ENCODE measurements around the gene NAA15. TPM values are rescaled to one million over a fixed set of nuclear protein-coding genes. Genes with fewer than 3 reads are reported as not detected.

Gene NAA15
- total RNA-seq, 4 donors from 2014 or later: 30.0 to 42.3 (median 33.2) TPM

DNA sequence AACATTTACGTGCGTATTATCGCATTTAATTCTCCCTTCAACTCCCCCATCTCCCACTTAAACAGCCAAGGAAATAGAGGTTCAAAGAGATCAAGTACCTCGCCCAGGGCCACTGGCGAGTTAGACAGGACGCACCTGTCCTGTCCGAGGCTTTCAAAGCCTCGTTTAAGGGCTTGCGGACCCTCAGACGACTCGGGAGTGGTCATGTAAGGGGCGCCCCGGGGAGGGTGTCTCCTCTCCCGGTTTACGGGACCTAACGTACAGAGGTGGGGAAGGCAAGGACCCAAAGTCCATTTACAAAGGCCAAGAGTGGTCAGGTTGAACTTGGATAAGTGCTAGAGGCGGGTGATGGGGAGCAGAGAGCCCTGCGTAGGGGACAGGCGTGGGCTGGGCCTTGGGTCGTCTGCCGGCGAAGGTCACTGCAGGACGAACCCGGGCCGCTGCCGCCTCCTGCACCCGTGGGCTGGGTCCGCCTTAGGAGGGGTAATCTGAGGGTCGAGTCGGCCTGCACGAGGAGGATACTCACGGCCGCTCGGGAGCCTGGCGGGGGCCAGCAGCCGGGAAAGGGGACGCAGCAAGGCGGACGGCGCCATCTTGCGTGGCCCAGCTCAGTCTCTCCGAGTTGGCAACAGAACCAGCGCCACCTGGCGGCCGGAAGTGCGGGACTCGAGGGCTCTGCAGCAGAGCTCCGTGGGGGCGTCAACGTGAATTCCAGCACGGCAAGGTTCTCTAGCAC is 5.9 kb upstream of the NAA15 start:
- peak in 1 of 2 donors; percentile 56 for TF ChIP-seq POLR2A (IDR thresholded peaks at IDR 0.05)
- TF ChIP-seq, protein P1, sequence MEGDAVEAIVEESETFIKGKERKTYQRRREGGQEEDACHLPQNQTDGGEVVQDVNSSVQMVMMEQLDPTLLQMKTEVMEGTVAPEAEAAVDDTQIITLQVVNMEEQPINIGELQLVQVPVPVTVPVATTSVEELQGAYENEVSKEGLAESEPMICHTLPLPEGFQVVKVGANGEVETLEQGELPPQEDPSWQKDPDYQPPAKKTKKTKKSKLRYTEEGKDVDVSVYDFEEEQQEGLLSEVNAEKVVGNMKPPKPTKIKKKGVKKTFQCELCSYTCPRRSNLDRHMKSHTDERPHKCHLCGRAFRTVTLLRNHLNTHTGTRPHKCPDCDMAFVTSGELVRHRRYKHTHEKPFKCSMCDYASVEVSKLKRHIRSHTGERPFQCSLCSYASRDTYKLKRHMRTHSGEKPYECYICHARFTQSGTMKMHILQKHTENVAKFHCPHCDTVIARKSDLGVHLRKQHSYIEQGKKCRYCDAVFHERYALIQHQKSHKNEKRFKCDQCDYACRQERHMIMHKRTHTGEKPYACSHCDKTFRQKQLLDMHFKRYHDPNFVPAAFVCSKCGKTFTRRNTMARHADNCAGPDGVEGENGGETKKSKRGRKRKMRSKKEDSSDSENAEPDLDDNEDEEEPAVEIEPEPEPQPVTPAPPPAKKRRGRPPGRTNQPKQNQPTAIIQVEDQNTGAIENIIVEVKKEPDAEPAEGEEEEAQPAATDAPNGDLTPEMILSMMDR (IDR thresholded peaks at IDR 0.05): peak; percentile 92 to 99 (median 95)
- TF ChIP-seq EP300 (IDR thresholded peaks at IDR 0.05): peak in 1 of 2 donors; percentile 87
- Histone ChIP-seq H3K4me3 (peak overlapping the region; percentile 63 to 97 (median 76)), H3K4me1 (peaks cover 0 to 56% (median 12%) of the 10 kb centered on the region in 4 donors), H3K36me3 (peaks cover 0 to 30% (median 0%) of the 10 kb centered on the region in 3 donors), H3K27me3 (no peaks in the 10 kb centered on the region), H3K9me3 (no peaks in the 10 kb centered on the region), H3K27ac (peak overlapping the region; percentile 78 to 93 (median 90))
- WGBS, 2 donors: 1% methylated on average over 49 to 51 of the region's 51 CpGs
- DNase-seq (ENCODE audit: low spot score in 2 of 2): peak; percentile 98 to 100

DNA sequence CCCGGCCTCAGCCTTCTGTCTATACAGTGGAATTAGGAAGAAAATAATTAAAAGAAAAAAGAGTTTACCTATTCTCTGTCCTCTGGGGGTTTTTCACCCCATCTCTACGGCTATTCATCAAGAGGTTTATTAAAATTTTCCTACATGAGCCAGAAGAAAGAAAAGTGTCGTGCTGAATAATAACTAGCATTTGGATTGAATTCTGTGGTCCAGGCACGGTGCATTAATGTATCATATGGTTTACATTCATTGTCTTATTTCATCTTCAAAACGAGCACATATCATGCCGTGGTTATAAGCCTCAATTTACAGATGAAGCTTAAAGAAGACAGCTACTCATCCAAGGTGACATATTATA is 5.4 kb upstream of the NAA15 start:
- 6 to 13% methylated on average over 6 of the region's 6 CpGs for WGBS, 2 donors
- Histone ChIP-seq H3K27ac (peak overlapping the region; percentile 78 to 93 (median 90)), H3K36me3 (peaks cover 0 to 25% (median 0%) of the 10 kb centered on the region in 3 donors), H3K9me3 (no peaks in the 10 kb centered on the region), H3K4me1 (peaks cover 0 to 59% (median 13%) of the 10 kb centered on the region in 4 donors), H3K4me3 (peak overlapping the region; percentile 63 to 97 (median 76)), H3K27me3 (no peaks in the 10 kb centered on the region)
- DNase-seq (ENCODE audit: low spot score in 2 of 2): no peak
- TF ChIP-seq EP300 (IDR thresholded peaks at IDR 0.05) (no peak), POLR2A (IDR thresholded peaks at IDR 0.05) (no peak)
- TF ChIP-seq, protein P1 (IDR thresholded peaks at IDR 0.05): no peak

DNA sequence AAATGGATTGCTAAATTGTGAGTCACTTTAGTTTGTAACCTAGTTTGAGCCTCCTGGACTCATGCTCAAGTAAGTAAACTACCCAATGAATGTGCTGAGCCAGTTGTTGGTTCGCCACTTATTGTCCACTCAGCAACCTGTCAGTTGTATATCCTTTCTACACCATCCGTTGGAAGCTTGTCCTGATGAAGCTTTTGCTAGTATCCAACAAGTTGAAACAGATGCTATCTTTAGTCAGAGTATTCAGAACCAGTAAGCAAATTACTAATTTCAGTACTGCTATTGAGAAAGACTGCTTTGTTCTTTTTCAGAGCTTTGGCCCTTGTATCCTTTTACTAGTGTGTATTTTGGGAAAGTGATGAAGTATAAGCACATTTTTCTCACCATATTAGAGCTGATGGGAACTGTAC is 4.3 kb upstream of the NAA15 start:
- no peaks in the 10 kb centered on the region for H3K27me3 ChIP-seq

DNA sequence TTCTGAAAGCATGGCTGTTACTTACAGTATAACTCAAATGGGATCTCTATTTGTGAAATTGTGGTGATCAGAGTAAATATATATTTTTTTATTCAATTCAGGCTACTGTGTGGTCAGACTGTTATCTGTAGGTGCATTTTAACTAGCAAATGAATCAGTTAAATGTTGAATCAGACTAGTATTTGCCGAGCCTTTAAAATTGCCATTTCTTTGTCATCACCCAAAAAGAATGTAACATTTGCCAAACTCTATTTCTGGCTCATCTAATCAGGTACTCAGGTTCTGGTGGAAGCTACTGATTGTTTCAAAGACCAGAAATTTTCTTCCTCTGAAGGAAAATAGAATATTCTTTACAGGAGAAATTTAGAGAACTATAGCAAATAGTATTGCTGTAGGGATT is 1.8 kb upstream of the NAA15 start:
- TF ChIP-seq, protein P1 (IDR thresholded peaks at IDR 0.05): no peak
- TF ChIP-seq EP300 (IDR thresholded peaks at IDR 0.05) (no peak), POLR2A (IDR thresholded peaks at IDR 0.05) (no peak)
- no peaks in the 10 kb centered on the region for H3K9me3 ChIP-seq
- WGBS, 2 donors: 67 to 71% methylated on average over 1 of the region's 1 CpG
- peaks cover 0 to 60% (median 25%) of the 10 kb centered on the region in 4 donors for H3K4me1 ChIP-seq
- peaks cover 0 to 1% (median 0%) of the 10 kb centered on the region in 3 donors for H3K36me3 ChIP-seq
- no peak overlapping the region for H3K27ac ChIP-seq
- no peak overlapping the region for H3K4me3 ChIP-seq
- H3K27me3 ChIP-seq: no peaks in the 10 kb centered on the region
- DNase-seq (ENCODE audit: low spot score in 2 of 2): no peak

More for the DNA sequence above, 4.3 kb upstream of the NAA15 start:
- Histone ChIP-seq H3K4me1 (peaks cover 0 to 59% (median 13%) of the 10 kb centered on the region in 4 donors), H3K36me3 (peaks cover 0 to 14% (median 0%) of the 10 kb centered on the region in 3 donors), H3K4me3 (no peak overlapping the region), H3K27ac (no peak overlapping the region), H3K9me3 (no peaks in the 10 kb centered on the region)
- no peak for DNase-seq (ENCODE audit: low spot score in 2 of 2)
- no peak for TF ChIP-seq POLR2A (IDR thresholded peaks at IDR 0.05)
- TF ChIP-seq, protein P1 (IDR thresholded peaks at IDR 0.05): no peak
- TF ChIP-seq EP300 (IDR thresholded peaks at IDR 0.05): no peak
- 80 to 81% methylated on average over 2 of the region's 2 CpGs for WGBS, 2 donors

DNA sequence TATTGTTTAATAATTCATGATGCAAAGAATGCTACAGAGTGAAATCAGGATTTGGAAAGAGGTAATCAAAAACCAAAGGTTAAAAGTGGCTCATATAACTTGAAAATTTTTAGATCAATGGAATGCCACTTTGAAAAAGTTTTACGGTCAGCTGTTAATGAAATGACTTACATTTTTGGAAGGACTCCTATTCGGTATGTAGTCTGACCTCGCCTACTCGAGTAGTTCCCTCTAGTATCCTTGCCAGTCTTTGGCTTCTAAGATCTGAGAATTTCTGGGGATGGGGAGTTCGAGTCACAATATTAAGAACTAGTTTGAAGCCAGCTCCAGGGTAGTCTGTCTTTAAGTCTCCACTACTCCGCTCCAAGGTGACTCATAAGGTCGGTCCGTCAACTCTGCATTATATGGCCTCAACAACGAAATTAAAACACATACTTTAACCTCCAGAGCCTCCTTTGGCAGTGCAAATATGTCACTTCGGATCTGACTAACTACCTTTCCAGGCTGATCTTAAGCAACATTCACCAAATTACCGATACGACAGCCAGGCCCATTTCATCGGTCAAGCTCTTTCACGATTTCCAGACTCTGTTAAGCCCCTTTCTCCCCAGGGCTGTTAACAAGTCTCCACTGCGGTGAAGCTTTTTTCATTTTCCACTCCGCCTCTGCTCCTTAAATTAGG is 733 bp upstream of the NAA15 start:
- TF ChIP-seq POLR2A (IDR thresholded peaks at IDR 0.05): no peak
- TF ChIP-seq EP300 (IDR thresholded peaks at IDR 0.05): no peak
- TF ChIP-seq, protein P1 (IDR thresholded peaks at IDR 0.05): no peak
- H3K4me1 ChIP-seq: peaks cover 0 to 57% (median 25%) of the 10 kb centered on the region in 4 donors
- 8 to 14% methylated on average over 16 of the region's 16 CpGs for WGBS, 2 donors
- H3K4me3 ChIP-seq: peak overlapping the region; percentile 82 to 99 (median 96)
- peak overlapping the region; percentile 88 to 96 (median 94) for H3K27ac ChIP-seq
- no peaks in the 10 kb centered on the region for H3K27me3 ChIP-seq
- no peaks in the 10 kb centered on the region for H3K9me3 ChIP-seq
- H3K36me3 ChIP-seq: peaks cover 0 to 8% (median 0%) of the 10 kb centered on the region in 3 donors
- no peak for DNase-seq (ENCODE audit: low spot score in 2 of 2)

Measured in tibial nerve (tissue), 4 donors.